SK-N-SH (cell line): ENCODE data around the gene ADD3. TPM values are rescaled to one million over a fixed set of nuclear protein-coding genes. Genes with fewer than 3 reads are reported as not detected.

ENCODE experiments used
- CTCF ChIA-PET: fragments of 300-600, 350-600 bp; formaldehyde crosslinking; extraction: SDS; loops from one replicate; lab custom pipeline; 2021; lab: Yijun Ruan, JAX
- POLR2A ChIA-PET: fragments of 350-600 bp; sonication (Branson Sonifier 250); formaldehyde crosslinking; extraction: SDS; loops from one replicate; lab custom pipeline; 2020; ENCODE audit warnings: antibody characterized with exemption, inconsistent platforms; lab: Yijun Ruan, JAX
- DNase-seq: peaks from one replicate; pipeline ENCODE4 v3.0.0; 2012
- H2AFZ ChIP-seq: fragments of 200-600 bp; sonication (generic); 2 replicates; pipeline ENCODE4 v1.8.1; 2016; ENCODE audit warnings: antibody characterized with exemption, mild to moderate bottlenecking, low read depth
- H3F3A ChIP-seq: fragments of 200-600 bp; sonication (generic); replicated peaks from 2 replicates; pipeline ENCODE3; 2016; ENCODE audit warnings: antibody characterized with exemption, mild to moderate bottlenecking; ENCODE audit not compliant: insufficient read depth
- H3K27ac ChIP-seq, 2 experiments: fragments of 200-500 bp in 1 of 2; fragments of 200-600 bp in 1 of 2; sonication (Bioruptor generic) in 1 of 2; sonication (generic), shearing (Covaris generic) in 1 of 2; 2 replicates each; pipeline versions ENCODE4 v1.5.1 to v1.6.1; 2014 to 2016; ENCODE audit warnings: low read depth in 2 of 2, inconsistent platforms in 1 of 2, low read length in 1 of 2, mild to moderate bottlenecking in 1 of 2, mixed read lengths in 1 of 2
- H3K27me3 ChIP-seq: fragments of 200-600 bp; sonication (generic), shearing (Covaris generic); 2 replicates; pipeline ENCODE4 v1.6.1; 2016; ENCODE audit warnings: mixed run types; ENCODE audit not compliant: insufficient read depth
- H3K36me3 ChIP-seq, 2 experiments: fragments of 200-500 bp in 1 of 2; fragments of 200-600 bp in 1 of 2; sonication (Bioruptor generic) in 1 of 2; sonication (generic) in 1 of 2; replicated peaks in 1 of 2; 2 replicates each; pipeline versions ENCODE3 to v1.5.1; 2014 to 2016; ENCODE audit warnings: low read length in 1 of 2, mild to moderate bottlenecking in 1 of 2; ENCODE audit not compliant: insufficient read depth in 2 of 2, control insufficient read depth in 1 of 2
- H3K4me1 ChIP-seq, 2 experiments: fragments of 200-500 bp in 1 of 2; fragments of 200-600 bp in 1 of 2; sonication (Bioruptor generic) in 1 of 2; sonication (generic), shearing (Covaris generic) in 1 of 2; 2 replicates each; pipeline versions ENCODE4 v1.5.1 to v1.6.1; 2014 to 2016; ENCODE audit warnings: low read depth in 1 of 2, low read length in 1 of 2, mixed run types in 1 of 2; ENCODE audit not compliant: insufficient read depth in 2 of 2, control insufficient read depth in 1 of 2
- H3K4me2 ChIP-seq: fragments of 200-600 bp; sonication (generic), shearing (Covaris generic); 2 replicates; pipeline ENCODE4 v1.6.1; 2017; ENCODE audit warnings: mixed run types
- H3K4me3 ChIP-seq, 2 experiments: fragments of 200-500 bp in 1 of 2; fragments of 200-600 bp in 1 of 2; sonication (Bioruptor generic) in 1 of 2; sonication (generic), shearing (Covaris generic) in 1 of 2; 2 replicates each; pipeline versions ENCODE4 v1.5.1 to v1.8.1; 2014 to 2016; ENCODE audit warnings: low read depth in 2 of 2, inconsistent platforms in 1 of 2, low read length in 1 of 2, mild to moderate bottlenecking in 1 of 2, mixed read lengths in 1 of 2, moderate library complexity in 1 of 2
- H3K79me2 ChIP-seq: fragments of 200-600 bp; sonication (generic); 2 replicates; pipeline ENCODE4 v1.8.1; 2017; ENCODE audit warnings: mild to moderate bottlenecking; ENCODE audit not compliant: insufficient read depth
- H3K9ac ChIP-seq: fragments of 200-600 bp; sonication (generic); 2 replicates; pipeline ENCODE4 v1.6.1; 2017; ENCODE audit warnings: mixed run types
- H3K9me2 ChIP-seq: fragments of 200-600 bp; sonication (generic); 2 replicates; pipeline ENCODE4 v1.6.1; 2017; ENCODE audit warnings: mixed run types
- H3K9me3 ChIP-seq: fragments of 200-600 bp; sonication (generic); 2 replicates; pipeline ENCODE4 v1.6.1; 2017; ENCODE audit warnings: mixed run types, mild to moderate bottlenecking, moderate library complexity
- H4K20me1 ChIP-seq: fragments of 200-600 bp; sonication (generic); 2 replicates; pipeline ENCODE4 v1.6.1; 2017; ENCODE audit warnings: mild to moderate bottlenecking, mixed run types; ENCODE audit not compliant: insufficient read depth
- EP300 ChIP-seq, 2 experiments: IDR thresholded peaks; 2 replicates each; pipeline versions ENCODE4 v1.4.0 to v1.6.1; 2012; ENCODE audit warnings: borderline replicate concordance in 1 of 2, low read depth in 1 of 2, low read length in 1 of 2
- FOSL2 ChIP-seq: IDR thresholded peaks from 2 replicates; pipeline ENCODE4 v1.4.0; 2012; ENCODE audit warnings: low read depth, mild to moderate bottlenecking, moderate library complexity, borderline replicate concordance
- GABPA ChIP-seq: IDR thresholded peaks from 2 replicates; pipeline ENCODE4 v1.4.0; 2012; ENCODE audit warnings: low read depth, mild to moderate bottlenecking
- RAD21 ChIP-seq: IDR thresholded peaks from 2 replicates; pipeline ENCODE4 v1.6.1; 2012; ENCODE audit warnings: mild to moderate bottlenecking, low read length
- TCF12 ChIP-seq: IDR thresholded peaks from 2 replicates; pipeline ENCODE4 v1.4.0; 2012
- WGBS: methylation state at CpG from one replicate; pipeline ENCODE4 v1.1.6; 2017; ENCODE audit warnings: low lambda C conversion rate; 5-methylcytosine and 5-hydroxymethylcytosine counted together
- polyA plus RNA-seq, 3 experiments: library from polyadenylated mRNA; depleted of rRNA; stranded (reverse); fragments of >200 nt; gene quantifications; 2 replicates each; pipeline ENCODE4 v1.2.3, GENCODE V29; 2012
- TF ChIP-seq, protein P1 (sequence below): IDR thresholded peaks from 2 replicates; pipeline ENCODE4 v1.6.1; 2012; ENCODE audit warnings: mild to moderate bottlenecking, low read depth, low read length, moderate library complexity
- TF ChIP-seq, protein P2 (sequence below): IDR thresholded peaks from 2 replicates; pipeline ENCODE4 v1.4.0; 2012; ENCODE audit warnings: low read depth
- TF ChIP-seq, protein P3 (sequence below): fragments of 150-350 bp; IDR thresholded peaks from 2 replicates; pipeline ENCODE4 v1.6.1; 2016; ENCODE audit warnings: mild to moderate bottlenecking, low read depth, low read length
- TF ChIP-seq, protein P4 (sequence below): IDR thresholded peaks from 2 replicates; pipeline ENCODE4; 2012

Gene ADD3
- polyA plus RNA-seq, 1 of the 3 experiments (the other 2 are of a cell fraction) = 27.6 TPM

- Histone ChIP-seq H4K20me1 (no peaks in the 10 kb centered on the region), H3K4me1 (peaks cover 26 to 42% of the 10 kb centered on the region in 2 experiments), H3F3A (peaks cover 7% of the 10 kb centered on the region), H2AFZ (no peak overlapping the region; the same call in 1 of the 2 replicates), H3K4me3 (no peak overlapping the region), H3K9me2 (no peaks in the 10 kb centered on the region), H3K79me2 (no peaks in the 10 kb centered on the region), H3K27ac (peak overlapping the region; percentile 59 to 69), H3K9ac (no peak overlapping the region; the same call in 1 of the 2 replicates), H3K4me2 (peak overlapping the region; percentile 42; the same call in 1 of the 2 replicates), H3K36me3 (no peaks in the 10 kb centered on the region), H3K9me3 (no peaks in the 10 kb centered on the region), H3K27me3 (no peaks in the 10 kb centered on the region)
- 67% methylated on average over 5 of the region's 5 CpGs for WGBS
- TF ChIP-seq RAD21 = no peak
- peak; percentile 57; the same call in 1 of the 2 replicates for TF ChIP-seq TCF12
- TF ChIP-seq, protein P1, sequence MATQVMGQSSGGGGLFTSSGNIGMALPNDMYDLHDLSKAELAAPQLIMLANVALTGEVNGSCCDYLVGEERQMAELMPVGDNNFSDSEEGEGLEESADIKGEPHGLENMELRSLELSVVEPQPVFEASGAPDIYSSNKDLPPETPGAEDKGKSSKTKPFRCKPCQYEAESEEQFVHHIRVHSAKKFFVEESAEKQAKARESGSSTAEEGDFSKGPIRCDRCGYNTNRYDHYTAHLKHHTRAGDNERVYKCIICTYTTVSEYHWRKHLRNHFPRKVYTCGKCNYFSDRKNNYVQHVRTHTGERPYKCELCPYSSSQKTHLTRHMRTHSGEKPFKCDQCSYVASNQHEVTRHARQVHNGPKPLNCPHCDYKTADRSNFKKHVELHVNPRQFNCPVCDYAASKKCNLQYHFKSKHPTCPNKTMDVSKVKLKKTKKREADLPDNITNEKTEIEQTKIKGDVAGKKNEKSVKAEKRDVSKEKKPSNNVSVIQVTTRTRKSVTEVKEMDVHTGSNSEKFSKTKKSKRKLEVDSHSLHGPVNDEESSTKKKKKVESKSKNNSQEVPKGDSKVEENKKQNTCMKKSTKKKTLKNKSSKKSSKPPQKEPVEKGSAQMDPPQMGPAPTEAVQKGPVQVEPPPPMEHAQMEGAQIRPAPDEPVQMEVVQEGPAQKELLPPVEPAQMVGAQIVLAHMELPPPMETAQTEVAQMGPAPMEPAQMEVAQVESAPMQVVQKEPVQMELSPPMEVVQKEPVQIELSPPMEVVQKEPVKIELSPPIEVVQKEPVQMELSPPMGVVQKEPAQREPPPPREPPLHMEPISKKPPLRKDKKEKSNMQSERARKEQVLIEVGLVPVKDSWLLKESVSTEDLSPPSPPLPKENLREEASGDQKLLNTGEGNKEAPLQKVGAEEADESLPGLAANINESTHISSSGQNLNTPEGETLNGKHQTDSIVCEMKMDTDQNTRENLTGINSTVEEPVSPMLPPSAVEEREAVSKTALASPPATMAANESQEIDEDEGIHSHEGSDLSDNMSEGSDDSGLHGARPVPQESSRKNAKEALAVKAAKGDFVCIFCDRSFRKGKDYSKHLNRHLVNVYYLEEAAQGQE = no peak
- TF ChIP-seq, protein P2, sequence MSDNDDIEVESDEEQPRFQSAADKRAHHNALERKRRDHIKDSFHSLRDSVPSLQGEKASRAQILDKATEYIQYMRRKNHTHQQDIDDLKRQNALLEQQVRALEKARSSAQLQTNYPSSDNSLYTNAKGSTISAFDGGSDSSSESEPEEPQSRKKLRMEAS = no peak
- TF ChIP-seq GABPA = no peak
- ChIA-PET CTCF (interaction anchor here (0.7 to 1.8 kb wide), 5 partner anchors 14 to 176 kb away, joined by 3 to 5 read pairs (median 4); no protein-coding TSS in a partner anchor), POLR2A (no interaction called here)
- DNase-seq = peak; percentile 26
Measured at GRCh38 chr10:109961174-109962001, 46.4 kb upstream of the ADD3 start.

DNA sequence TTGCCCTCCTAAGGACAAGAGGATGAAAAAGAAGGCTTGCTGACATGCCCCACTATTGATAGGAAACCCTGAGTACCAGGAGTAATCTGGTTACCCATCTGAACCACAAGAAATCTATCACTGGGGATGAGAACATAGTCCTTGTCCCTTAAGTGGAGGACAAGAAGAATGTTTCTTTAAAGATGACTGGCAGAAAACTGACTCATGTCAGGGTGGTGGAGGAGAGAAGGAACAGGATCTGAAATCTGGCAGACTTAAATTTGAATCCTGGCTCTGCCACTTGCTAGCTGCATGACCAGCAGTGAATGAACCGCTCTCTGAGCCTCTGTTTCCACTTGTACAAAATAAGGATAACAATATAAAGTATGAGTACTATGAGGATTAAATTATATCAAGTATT is 45.5 kb upstream of the ADD3 start:
- ChIA-PET CTCF (interaction anchor here (1.7 to 1.8 kb wide), 2 partner anchors 78 to 176 kb away, joined by 4 to 5 read pairs; no protein-coding TSS in a partner anchor), POLR2A (no interaction called here)
- Histone ChIP-seq H3K4me1 (peaks cover 32 to 47% of the 10 kb centered on the region in 2 experiments), H4K20me1 (no peaks in the 10 kb centered on the region), H3K9ac (no peak overlapping the region; the same call in 1 of the 2 replicates), H3K4me3 (no peak overlapping the region), H3K9me2 (no peaks in the 10 kb centered on the region), H3K27ac (peak overlapping the region; percentile 59 to 69), H3K27me3 (no peaks in the 10 kb centered on the region), H3K9me3 (no peaks in the 10 kb centered on the region), H3F3A (peaks cover 15% of the 10 kb centered on the region), H3K36me3 (no peaks in the 10 kb centered on the region), H2AFZ (peak overlapping the region; percentile 34; the same call in 1 of the 2 replicates), H3K79me2 (no peaks in the 10 kb centered on the region), H3K4me2 (peak overlapping the region; percentile 42; the same call in 1 of the 2 replicates)
- 95% methylated on average over 1 of the region's 1 CpG for WGBS
- no peak for DNase-seq
- TF ChIP-seq EP300 (IDR thresholded peaks at IDR 0.05; ENCODE audit: borderline replicate concordance in 1 of 2, low read depth in 1 of 2, low read length in 1 of 2) (no peak), FOSL2 (no peak), TCF12 (0 out of 2 replicates have a peak, but pooled peaks have one; percentile 21)
- TF ChIP-seq, protein P2 = no peak
- TF ChIP-seq, protein P3, sequence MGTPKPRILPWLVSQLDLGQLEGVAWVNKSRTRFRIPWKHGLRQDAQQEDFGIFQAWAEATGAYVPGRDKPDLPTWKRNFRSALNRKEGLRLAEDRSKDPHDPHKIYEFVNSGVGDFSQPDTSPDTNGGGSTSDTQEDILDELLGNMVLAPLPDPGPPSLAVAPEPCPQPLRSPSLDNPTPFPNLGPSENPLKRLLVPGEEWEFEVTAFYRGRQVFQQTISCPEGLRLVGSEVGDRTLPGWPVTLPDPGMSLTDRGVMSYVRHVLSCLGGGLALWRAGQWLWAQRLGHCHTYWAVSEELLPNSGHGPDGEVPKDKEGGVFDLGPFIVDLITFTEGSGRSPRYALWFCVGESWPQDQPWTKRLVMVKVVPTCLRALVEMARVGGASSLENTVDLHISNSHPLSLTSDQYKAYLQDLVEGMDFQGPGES = no peak
- TF ChIP-seq, protein P4, sequence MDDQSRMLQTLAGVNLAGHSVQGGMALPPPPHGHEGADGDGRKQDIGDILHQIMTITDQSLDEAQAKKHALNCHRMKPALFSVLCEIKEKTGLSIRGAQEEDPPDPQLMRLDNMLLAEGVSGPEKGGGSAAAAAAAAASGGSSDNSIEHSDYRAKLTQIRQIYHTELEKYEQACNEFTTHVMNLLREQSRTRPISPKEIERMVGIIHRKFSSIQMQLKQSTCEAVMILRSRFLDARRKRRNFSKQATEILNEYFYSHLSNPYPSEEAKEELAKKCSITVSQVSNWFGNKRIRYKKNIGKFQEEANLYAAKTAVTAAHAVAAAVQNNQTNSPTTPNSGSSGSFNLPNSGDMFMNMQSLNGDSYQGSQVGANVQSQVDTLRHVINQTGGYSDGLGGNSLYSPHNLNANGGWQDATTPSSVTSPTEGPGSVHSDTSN = peak; percentile 62
